GM12873 (cell line): ENCODE measurements around the gene QKI.

Source experiments
- CTCF ChIP-seq: IDR thresholded peaks from 2 replicates; pipeline ENCODE4 v1.5.1; 2012; ENCODE audit warnings: low read depth, mild to moderate bottlenecking, moderate library complexity, low read length, control low read depth; ENCODE audit not compliant: insufficient read depth; ENCODE audit errors: missing control alignments

QKI gene

GRCh38 chr6:163371129-163371528, 43.4 kb upstream of the QKI start:
- no peak for TF ChIP-seq CTCF

- TF ChIP-seq CTCF, result no peak
Observed at GRCh38 chr6:163373240-163373639, 41.3 kb upstream of the QKI start.

- TF ChIP-seq CTCF, result no peak
Observed at GRCh38 chr6:163375361-163375760, 39.2 kb upstream of the QKI start.

GRCh38 chr6:163376187-163376586, 38.3 kb upstream of the QKI start:
- no peak for TF ChIP-seq CTCF

- no peak for TF ChIP-seq CTCF
Observed at GRCh38 chr6:163377561-163377960, 37.0 kb upstream of the QKI start.

- TF ChIP-seq CTCF, result no peak
Observed at GRCh38 chr6:163380216-163380615, 34.3 kb upstream of the QKI start.

GRCh38 chr6:163381118-163381756, 33.3 kb upstream of the QKI start:
- no peak for TF ChIP-seq CTCF
